GM12878 (cell line): ENCODE measurements around the gene INHBC. TPM values are rescaled to one million over a fixed set of nuclear protein-coding genes. Genes with fewer than 3 reads are reported as not detected.
"Not testable (repeated sequence)": the region's sequence is repeated elsewhere in the genome, so short reads cannot be mapped to it uniquely, and the experiment has no call there.

ENCODE experiments used
- ATAC-seq: fragments of 200-7000 bp; cut with Tn5 transposase; 3 replicates; pipeline ENCODE4 v1.9.1; 2020; ENCODE audit warnings: mild to moderate bottlenecking, moderate library complexity
- BruUV-seq: library from RNA; stranded (reverse); fragments of 400-500 nt; replicated peaks from 2 replicates; lab custom pipeline; 2021; lab: Mats Ljungman, UMichigan
- CTCF ChIA-PET: fragments of 300-600 bp; sonication (Branson Sonifier 250); formaldehyde crosslinking; extraction: SDS; loops from one replicate; lab custom pipeline; 2021; ENCODE audit warnings: inconsistent platforms; lab: Yijun Ruan, JAX
- POLR2A ChIA-PET: fragments of 350-600 bp; formaldehyde crosslinking; extraction: SDS; loops from one replicate; lab custom pipeline; 2021; ENCODE audit warnings: inconsistent platforms; lab: Charles Lee
- RAD21 ChIA-PET: fragments of 300-600 bp; sonication (Branson Sonifier 250); formaldehyde crosslinking; loops from one replicate; lab custom pipeline; 2023; ENCODE audit warnings: antibody characterized with exemption; ENCODE audit not compliant: unreplicated experiment; lab: Charles Lee
- SMC1A ChIA-PET: fragments of 300-600 bp; sonication (Branson Sonifier 250); formaldehyde crosslinking; loops from one replicate; lab custom pipeline; 2023; ENCODE audit not compliant: unreplicated experiment, uncharacterized antibody; lab: Charles Lee
- DNase-seq: peaks from one replicate; pipeline ENCODE4 v3.0.0-alpha.2; 2011; ENCODE audit warnings: low read depth, low spot score
- FAIRE-seq: peaks from 3 replicates; lab custom pipeline; 2011; peaks lifted over from hg19 to GRCh38; lab: Jason Lieb, UNC
- H2AFZ ChIP-seq: 2 replicates; pipeline ENCODE4 v1.6.0; 2011; ENCODE audit warnings: low read depth, low read length, control low read depth; ENCODE audit not compliant: control insufficient read depth
- H3K27ac ChIP-seq: 2 replicates; pipeline ENCODE4 v1.5.1; 2011; ENCODE audit warnings: control low read depth; ENCODE audit not compliant: control insufficient read depth, insufficient read depth
- H3K27me3 ChIP-seq, 2 experiments: replicated peaks in 1 of 2; 2 replicates each; pipeline versions ENCODE4 v1.6.0 to v1.6.1; 2011; ENCODE audit warnings: low read length in 1 of 2; ENCODE audit not compliant: control insufficient read depth in 2 of 2, insufficient read depth in 2 of 2
- H3K36me3 ChIP-seq, 2 experiments: 2 replicates each; pipeline ENCODE4 v1.5.1; 2011; ENCODE audit warnings: low read length in 1 of 2; ENCODE audit not compliant: control insufficient read depth in 2 of 2, insufficient read depth in 2 of 2
- H3K4me1 ChIP-seq: 2 replicates; pipeline ENCODE4 v1.6.1; 2011; ENCODE audit warnings: mild to moderate bottlenecking, low read length, moderate library complexity, mixed read lengths; ENCODE audit not compliant: control insufficient read depth, insufficient read depth
- H3K4me2 ChIP-seq: 2 replicates; pipeline ENCODE4 v1.6.0; 2011; ENCODE audit warnings: control low read depth; ENCODE audit not compliant: control insufficient read depth, insufficient read depth
- H3K4me3 ChIP-seq: fragments of 200-600 bp; sonication (generic); 2 replicates; pipeline ENCODE4 v1.5.1; 2016
- H3K79me2 ChIP-seq: 2 replicates; pipeline ENCODE4 v1.6.0; 2011; ENCODE audit warnings: low read length; ENCODE audit not compliant: control insufficient read depth, insufficient read depth
- H3K9ac ChIP-seq: 2 replicates; pipeline ENCODE4 v1.8.0; 2011; ENCODE audit warnings: low read length, control low read depth, mixed read lengths; ENCODE audit not compliant: control insufficient read depth, insufficient read depth
- H3K9me3 ChIP-seq: replicated peaks from 3 replicates; pipeline ENCODE4 v1.5.1; 2011; ENCODE audit warnings: mild to moderate bottlenecking, low read length; ENCODE audit not compliant: control insufficient read depth, insufficient read depth
- H4K20me1 ChIP-seq: 2 replicates; pipeline ENCODE4 v1.6.0; 2011; ENCODE audit not compliant: control insufficient read depth, insufficient read depth
- ATF3 ChIP-seq: IDR thresholded peaks from 2 replicates; pipeline ENCODE4 v1.6.1; 2011; ENCODE audit warnings: low read depth, mild to moderate bottlenecking, low read length, moderate library complexity, borderline replicate concordance; ENCODE audit errors: extremely low read depth
- ATF7 ChIP-seq: fragments of 450-650 bp; IDR thresholded peaks from 2 replicates; pipeline ENCODE4 v1.6.1; 2016; ENCODE audit warnings: low read depth, mild to moderate bottlenecking
- BCL11A ChIP-seq: IDR thresholded peaks from 2 replicates; pipeline ENCODE4 v1.6.1; 2011; ENCODE audit warnings: low read depth, low read length
- CBFB ChIP-seq: IDR thresholded peaks from 2 replicates; pipeline ENCODE4 v1.6.1; 2016; ENCODE audit warnings: antibody characterized with exemption, low read depth
- E2F4 ChIP-seq: IDR thresholded peaks from 2 replicates; pipeline ENCODE4 v1.6.1; 2012; ENCODE audit warnings: low read depth, low read length, improper control_type of control experiment
- KDM1A ChIP-seq: fragments of 200-600 bp; sonication (generic); IDR thresholded peaks from 2 replicates; pipeline ENCODE4 v1.6.1; 2016; ENCODE audit warnings: borderline replicate concordance
- LARP7 ChIP-seq: fragments of 450-650 bp; IDR thresholded peaks from 2 replicates; pipeline ENCODE4 v1.6.1; 2017; ENCODE audit warnings: mild to moderate bottlenecking
- NFIC ChIP-seq: IDR thresholded peaks from 2 replicates; pipeline ENCODE4 v1.6.1; 2012; ENCODE audit warnings: low read depth, mild to moderate bottlenecking, inconsistent platforms, low read length, moderate library complexity
- NFYB ChIP-seq: IDR thresholded peaks from 2 replicates; pipeline ENCODE4 v1.6.1; 2011; ENCODE audit warnings: low read depth, mild to moderate bottlenecking, low read length, improper control_type of control experiment, moderate library complexity; ENCODE audit not compliant: insufficient read depth
- PML ChIP-seq: IDR thresholded peaks from 2 replicates; pipeline ENCODE4 v1.6.1; 2012; ENCODE audit warnings: low read length, inconsistent platforms
- POU2F2 ChIP-seq: IDR thresholded peaks from 3 replicates; pipeline ENCODE4 v1.6.1; 2011; ENCODE audit warnings: low read depth, mild to moderate bottlenecking, low read length, borderline replicate concordance
- RUNX3 ChIP-seq: IDR thresholded peaks from 2 replicates; pipeline ENCODE4 v1.6.1; 2012; ENCODE audit warnings: low read length, inconsistent platforms
- SIN3A ChIP-seq: IDR thresholded peaks from 2 replicates; pipeline ENCODE4 v1.6.1; 2012; ENCODE audit warnings: low read depth, low read length, improper control_type of control experiment
- SPI1 ChIP-seq: IDR thresholded peaks from 2 replicates; pipeline ENCODE4 v1.6.1; 2011; ENCODE audit warnings: low read depth, mild to moderate bottlenecking, low read length, moderate library complexity, borderline replicate concordance; ENCODE audit not compliant: insufficient read depth
- USF2 ChIP-seq: IDR thresholded peaks from 2 replicates; pipeline ENCODE4 v1.6.1; 2011; ENCODE audit warnings: low read depth, low read length, improper control_type of control experiment, borderline replicate concordance
- WGBS: methylation state at CpG from one replicate; pipeline ENCODE4 v1.1.6; 2016; ENCODE audit warnings: low lambda C conversion rate; ENCODE audit not compliant: insufficient replicate concordance, insufficient coverage; ENCODE audit errors: missing lambda C conversion rate; 5-methylcytosine and 5-hydroxymethylcytosine counted together
- in situ Hi-C: fragments of 300-500 bp; cut with MboI; formaldehyde crosslinking; loops from 9 replicates; pipeline ENCODE4 v1.14.3; 2018; ENCODE audit warnings: mixed read lengths
- intact Hi-C: fragments of 100-400 bp; cut with micrococcal nuclease; formaldehyde crosslinking; loops from one replicate; pipeline ENCODE4 v1.14.2; 2022; ENCODE audit not compliant: unreplicated experiment
- polyA plus RNA-seq, 11 experiments: library from polyadenylated mRNA; depleted of rRNA in 4 of 11; unstranded in 6 of 11; stranded (reverse) in 5 of 11; fragments of >200 nt; fragmentation: Nextera tagmentation in 4 of 11; fragmentation: Illumina TruSeq in 1 of 11; extraction: Ambion mirVana in 4 of 11; extraction: Trizol in 1 of 11; gene quantifications; 1 replicate in 1 of 11; 2 replicates in 10 of 11; pipeline versions ENCODE4 v1.2.1 to v1.2.3, GENCODE V29; 2011 to 2016; ENCODE audit warnings: inconsistent platforms in 2 of 11, missing spikeins in 2 of 11, low read depth in 1 of 11
- total RNA-seq, 4 experiments: library from RNA; depleted of rRNA in 3 of 4; stranded (reverse); fragments of >200 nt in 3 of 4; fragmentation: Illumina TruSeq in 1 of 4; extraction: Trizol in 1 of 4; gene quantifications; 2 replicates each; pipeline versions ENCODE4 v1.2.1 to v1.2.3, GENCODE V29; 2013 to 2021

INHBC gene
- total and polyA plus RNA-seq, 10 of the 15 experiments (the other 5 are each of a cell fraction or from before 2014, with no cell fraction given), result 0.04 to 0.22 (median 0.13) TPM; not detected in 5

GRCh38 chr12:57495051-57495701 lies 60.6 kb downstream of the INHBC start:
- 99% methylated on average over 27 of the region's 48 CpGs for WGBS

GRCh38 chr12:57496822-57497221 lies 62.2 kb downstream of the INHBC start:
- no peak for FAIRE-seq
- no peaks in the 10 kb centered on the region for H4K20me1 ChIP-seq
- intact Hi-C loops, result no loop called here
- no peak for TF ChIP-seq SIN3A
- no peak for TF ChIP-seq BCL11A
- TF ChIP-seq CBFB, result no peak
- no peak for TF ChIP-seq SPI1
- no peak for TF ChIP-seq NFYB
- no peak for TF ChIP-seq USF2
- TF ChIP-seq RUNX3, result peak; percentile 33; the same call in 1 of the 2 replicates
- no peak for TF ChIP-seq ATF3
- no peak for TF ChIP-seq LARP7
- TF ChIP-seq NFIC, result no peak
- TF ChIP-seq E2F4, result no peak
- no peak for TF ChIP-seq POU2F2
- TF ChIP-seq ATF7, result peak; percentile 50; the same call in 1 of the 2 replicates
- 0 out of 2 replicates have a peak, but pooled peaks have one; percentile 17 for TF ChIP-seq PML
- TF ChIP-seq KDM1A, result no peak

More at GRCh38 chr12:57495051-57495701, 60.6 kb downstream of the INHBC start:
- H3K4me2 ChIP-seq, H3K27me3 ChIP-seq, DNase-seq, intact Hi-C loops, in situ Hi-C loops, H3K9ac ChIP-seq, H3K27ac ChIP-seq, H3K4me1 ChIP-seq, CTCF ChIA-PET, H4K20me1 ChIP-seq, H2AFZ ChIP-seq, H3K9me3 ChIP-seq, BruUV-seq, H3K4me3 ChIP-seq, H3K79me2 ChIP-seq, SMC1A ChIA-PET, ATAC-seq, POLR2A ChIA-PET, FAIRE-seq, RAD21 ChIA-PET: not testable (repeated sequence)
- H3K36me3 ChIP-seq, result peaks cover 6 to 20% of the 10 kb centered on the region in 2 experiments

More at GRCh38 chr12:57496822-57497221, 62.2 kb downstream of the INHBC start:
- no peak for DNase-seq
- ChIA-PET CTCF (interaction anchor here (0.6 to 1.6 kb wide), 2 partner anchors 10 to 79 kb away, joined by 3 read pairs; no protein-coding TSS in a partner anchor), POLR2A (interaction anchor here (0.6 to 1.7 kb wide), 3 partner anchors 19 to 93 kb away, joined by 3 to 4 read pairs (median 3); no protein-coding TSS in a partner anchor), SMC1A (interaction anchor here (0.7 kb wide), 1 partner anchor 18 kb away, joined by 6 read pairs; no protein-coding TSS in a partner anchor), RAD21 (no interaction called here)
- in situ Hi-C loops, result no loop called here
- Histone ChIP-seq H2AFZ (no peak overlapping the region), H3K27me3 (no peaks in the 10 kb centered on the region), H3K9ac (no peak overlapping the region), H3K4me2 (no peak overlapping the region), H3K36me3 (peaks cover 8 to 23% of the 10 kb centered on the region in 2 experiments), H3K79me2 (no peaks in the 10 kb centered on the region), H3K27ac (no peak overlapping the region), H3K9me3 (no peaks in the 10 kb centered on the region), H3K4me3 (no peak overlapping the region), H3K4me1 (no peaks in the 10 kb centered on the region)
- ATAC-seq, result peak; percentile 80
- no TSS peak for BruUV-seq
